Ovary (tissue), 9 donors: ENCODE data around the gene RFX3. TPM values are rescaled to one million over a fixed set of nuclear protein-coding genes. Genes with fewer than 3 reads are reported as not detected.

ENCODE experiments used
- DNase-seq, 5 donors: peaks; one replicate each; pipeline ENCODE4 v3.0.0-alpha.2; 2019 to 2020
- H3K27ac ChIP-seq, 2 donors: fragments of 200-600 bp; one replicate each; pipeline versions ENCODE4 v1.5.1 to v1.8.0; 2019 to 2022
- H3K27me3 ChIP-seq: fragments of 200-600 bp; one replicate; pipeline ENCODE4 v1.8.0; 2022
- H3K36me3 ChIP-seq: fragments of 200-600 bp; sonication (generic); one replicate; pipeline ENCODE4 v1.5.1; 2019
- H3K4me1 ChIP-seq: one replicate; pipeline ENCODE4 v1.8.1; 2013; ENCODE audit warnings: mild to moderate bottlenecking, moderate library complexity; ENCODE audit not compliant: insufficient read depth
- H3K4me3 ChIP-seq: fragments of 200-600 bp; sonication (generic); one replicate; pipeline ENCODE4 v1.5.1; 2017
- H3K9me3 ChIP-seq, 2 donors: fragments of 200-600 bp in 1 of 2; sonication (generic) in 1 of 2; one replicate each; pipeline versions ENCODE4 v1.5.1 to v1.8.1; 2013 to 2019; ENCODE audit warnings: mild to moderate bottlenecking in 1 of 2, moderate library complexity in 1 of 2
- EP300 ChIP-seq: sonication (generic); formaldehyde crosslinking; IDR thresholded peaks from one replicate; pipeline ENCODE4 v1.6.1; 2017; ENCODE audit warnings: antibody characterized with exemption
- POLR2A ChIP-seq: fragments of 450-650 bp; IDR thresholded peaks from one replicate; pipeline ENCODE4 v1.6.1; 2017; ENCODE audit warnings: antibody characterized with exemption, mild to moderate bottlenecking, moderate library complexity
- WGBS, 3 donors: extraction: QIAGEN DNeasy Blood & Tissue Kit in 1 of 3; methylation state at CpG; one replicate each; pipeline versions ENCODE4 v1.1.5 to v1.1.7; 2013 to 2017; 5-methylcytosine and 5-hydroxymethylcytosine counted together
- intact Hi-C, 4 donors: fragments of 100-400 bp; cut with DNase I; formaldehyde crosslinking; loops; one replicate each; pipeline versions ENCODE4 v1.11.0 to v1.15.1; 2022 to 2023
- polyA plus RNA-seq, 2 donors: library from polyadenylated mRNA; stranded (reverse); fragments of 200-250 nt in 1 of 2; fragments of 350-450 nt in 1 of 2; fragmentation: Illumina TruSeq in 1 of 2; extraction: RNeasy Lipid Tissue Mini Kit (QIAGEN cat#74804) in 1 of 2; gene quantifications; one replicate each; pipeline ENCODE4 v1.2.3, GENCODE V29; 2013 to 2014
- total RNA-seq, 7 donors: library from RNA; depleted of rRNA in 2 of 7; stranded (reverse); fragments of >200 nt in 2 of 7; fragmentation: NEBNext Ultra II Directional in 3 of 7; extraction: Animal tissue kit (Norgen Biotek cat#: 25700) in 3 of 7; gene quantifications; one replicate each; pipeline versions ENCODE4 v1.1.0 to v1.2.4, GENCODE V29; 2016 to 2023
- TF ChIP-seq, protein P1 (sequence below), 3 donors: fragments of 450-650 bp in 2 of 3; fragments of 200-600 bp in 1 of 3; IDR thresholded peaks; one replicate each; pipeline versions ENCODE4 v1.5.1 to v1.8.0; 2016 to 2022; ENCODE audit warnings: antibody characterized with exemption in 3 of 3, mild to moderate bottlenecking in 1 of 3
- donor health status: DM: no; HTN: no; CAD: no; lungs with moderate emphysema.
- donor health status: DM: no; HTN: no; CAD: no.
- donor health status: Bipolar disorder and iron deficiency.
- donor health status: DM: yes; HTN: yes; CAD: no.
- donor health status: DM: no; HTN: no; CAD: no.
- donor health status: DM: yes; HTN: yes; CAD: no.

Gene RFX3
- total and polyA plus RNA-seq, 9 donors: 2.6 to 22.7 (median 15.4) TPM

GRCh38 chr9:3243683-3244082 is 282.1 kb downstream of the RFX3 start:
- 87 to 91% (median 87%) methylated on average over 4 of the region's 4 CpGs for WGBS, 3 donors
- H3K27me3 ChIP-seq: no peaks in the 10 kb centered on the region
- intact Hi-C loops: no loop called here
- DNase-seq: no peak
- no peaks in the 10 kb centered on the region for H3K9me3 ChIP-seq
- H3K4me1 ChIP-seq: no peaks in the 10 kb centered on the region
- TF ChIP-seq, protein P1, sequence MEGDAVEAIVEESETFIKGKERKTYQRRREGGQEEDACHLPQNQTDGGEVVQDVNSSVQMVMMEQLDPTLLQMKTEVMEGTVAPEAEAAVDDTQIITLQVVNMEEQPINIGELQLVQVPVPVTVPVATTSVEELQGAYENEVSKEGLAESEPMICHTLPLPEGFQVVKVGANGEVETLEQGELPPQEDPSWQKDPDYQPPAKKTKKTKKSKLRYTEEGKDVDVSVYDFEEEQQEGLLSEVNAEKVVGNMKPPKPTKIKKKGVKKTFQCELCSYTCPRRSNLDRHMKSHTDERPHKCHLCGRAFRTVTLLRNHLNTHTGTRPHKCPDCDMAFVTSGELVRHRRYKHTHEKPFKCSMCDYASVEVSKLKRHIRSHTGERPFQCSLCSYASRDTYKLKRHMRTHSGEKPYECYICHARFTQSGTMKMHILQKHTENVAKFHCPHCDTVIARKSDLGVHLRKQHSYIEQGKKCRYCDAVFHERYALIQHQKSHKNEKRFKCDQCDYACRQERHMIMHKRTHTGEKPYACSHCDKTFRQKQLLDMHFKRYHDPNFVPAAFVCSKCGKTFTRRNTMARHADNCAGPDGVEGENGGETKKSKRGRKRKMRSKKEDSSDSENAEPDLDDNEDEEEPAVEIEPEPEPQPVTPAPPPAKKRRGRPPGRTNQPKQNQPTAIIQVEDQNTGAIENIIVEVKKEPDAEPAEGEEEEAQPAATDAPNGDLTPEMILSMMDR (IDR thresholded peaks at IDR 0.05): no peak
- TF ChIP-seq EP300 (no peak), POLR2A (no peak)
- no peak overlapping the region for H3K4me3 ChIP-seq
- no peak overlapping the region for H3K27ac ChIP-seq
- H3K36me3 ChIP-seq: no peaks in the 10 kb centered on the region

- WGBS, 3 donors: 57 to 67% (median 63%) methylated on average over 3 of the region's 3 CpGs
- Histone ChIP-seq H3K4me1 (no peaks in the 10 kb centered on the region), H3K9me3 (no peaks in the 10 kb centered on the region), H3K27me3 (no peaks in the 10 kb centered on the region), H3K27ac (no peak overlapping the region), H3K4me3 (no peak overlapping the region), H3K36me3 (no peaks in the 10 kb centered on the region)
- intact Hi-C loops: no loop called here
- DNase-seq: no peak
- no peak for TF ChIP-seq EP300
- TF ChIP-seq, protein P1 (IDR thresholded peaks at IDR 0.05): no peak
- TF ChIP-seq POLR2A: no peak
Observed at GRCh38 chr9:3241290-3241689, 284.5 kb downstream of the RFX3 start.

- H3K9me3 ChIP-seq: no peaks in the 10 kb centered on the region
- peak; percentile 26 to 61 (median 55) for DNase-seq
- H3K27me3 ChIP-seq: no peaks in the 10 kb centered on the region
- intact Hi-C loops: no loop called here
- no peaks in the 10 kb centered on the region for H3K36me3 ChIP-seq
- H3K27ac ChIP-seq: no peak overlapping the region
- 56 to 63% (median 59%) methylated on average over 3 of the region's 3 CpGs for WGBS, 3 donors
- H3K4me3 ChIP-seq: no peak overlapping the region
- no peak for TF ChIP-seq EP300
- TF ChIP-seq, protein P1 (IDR thresholded peaks at IDR 0.05): peak in 1 of 3 donors; percentile 33
- H3K4me1 ChIP-seq: no peaks in the 10 kb centered on the region
Observed at GRCh38 chr9:3240656-3241268, 285.0 kb downstream of the RFX3 start.

- no peak overlapping the region for H3K27ac ChIP-seq
- H3K4me3 ChIP-seq: no peak overlapping the region
- no peak for TF ChIP-seq POLR2A
- TF ChIP-seq EP300: no peak
- TF ChIP-seq, protein P1 (IDR thresholded peaks at IDR 0.05): no peak
- no peak for DNase-seq
- H3K4me1 ChIP-seq: no peaks in the 10 kb centered on the region
- intact Hi-C loops: no loop called here
- H3K36me3 ChIP-seq: no peaks in the 10 kb centered on the region
- H3K9me3 ChIP-seq: no peaks in the 10 kb centered on the region
- H3K27me3 ChIP-seq: no peaks in the 10 kb centered on the region
- whole genome bisulfite sequencing, 3 donors: 89 to 92% (median 92%) methylated on average over 4 of the region's 4 CpGs
Observed at GRCh38 chr9:3239240-3239639, 286.6 kb downstream of the RFX3 start.
